HepG2 (cell line): ENCODE data around the gene F2RL2. TPM values are rescaled to one million over a fixed set of nuclear protein-coding genes. Genes with fewer than 3 reads are reported as not detected.

Experiments
- ATAC-seq: fragments of 200-7000 bp; cut with Tn5 transposase; 3 replicates; pipeline ENCODE4 v1.9.1; 2020; ENCODE audit warnings: mild to moderate bottlenecking, moderate library complexity
- BruUV-seq: library from RNA; stranded (reverse); fragments of 400-500 nt; replicated peaks from 2 replicates; lab custom pipeline; 2021; lab: Mats Ljungman, UMichigan
- CTCF ChIA-PET: fragments of 300-600 bp; formaldehyde crosslinking; extraction: SDS; loops from one replicate; lab custom pipeline; 2021; ENCODE audit warnings: low total read pairs, inconsistent platforms, low intra/inter-chr PET ratio; lab: Yijun Ruan, JAX
- POLR2A ChIA-PET: fragments of 350-600 bp; sonication (Branson Sonifier 250); formaldehyde crosslinking; loops from one replicate; lab custom pipeline; 2020; ENCODE audit warnings: antibody characterized with exemption, inconsistent platforms; lab: Yijun Ruan, JAX
- DNase-seq: peaks from one replicate; pipeline ENCODE4 v3.0.0-alpha.2; 2015; ENCODE audit warnings: low spot score
- FAIRE-seq: peaks from 3 replicates; lab custom pipeline; 2011; peaks lifted over from hg19 to GRCh38; lab: Jason Lieb, UNC
- H2AFZ ChIP-seq: one replicate; pipeline ENCODE4 v1.6.1; 2011; ENCODE audit warnings: low read length, inconsistent platforms
- H3K27ac ChIP-seq: fragments of 300-600 bp; 3 replicates; pipeline ENCODE4 v1.8.0; 2011; ENCODE audit warnings: mixed run types, mild to moderate bottlenecking, mixed read lengths, low read length, inconsistent platforms; ENCODE audit not compliant: insufficient read depth; ENCODE audit errors: extremely low read length
- H3K27me3 ChIP-seq, 2 experiments: fragments of 200-600 bp in 1 of 2; 2 replicates in 1 of 2; 3 replicates in 1 of 2; pipeline versions ENCODE4 v1.6.0 to v1.8.0; 2011; ENCODE audit warnings: low read length in 2 of 2, mild to moderate bottlenecking in 2 of 2, moderate library complexity in 2 of 2, inconsistent platforms in 1 of 2; ENCODE audit not compliant: insufficient read depth in 2 of 2, control insufficient read depth in 1 of 2
- H3K36me3 ChIP-seq, 2 experiments: fragments of 200-600 bp in 1 of 2; replicated peaks in 1 of 2; 2 replicates in 1 of 2; 3 replicates in 1 of 2; pipeline versions ENCODE4 v1.5.1 to v1.8.0; 2011; ENCODE audit warnings: low read length in 2 of 2, inconsistent platforms in 1 of 2; ENCODE audit not compliant: insufficient read depth in 2 of 2, control insufficient read depth in 1 of 2
- H3K4me1 ChIP-seq: 2 replicates; pipeline ENCODE4 v1.5.1; 2012; ENCODE audit warnings: low read length, inconsistent platforms; ENCODE audit not compliant: insufficient read depth
- H3K4me2 ChIP-seq: 2 replicates; pipeline ENCODE4 v1.6.0; 2011; ENCODE audit warnings: low read depth, low read length, inconsistent platforms
- H3K4me3 ChIP-seq, 3 experiments: fragments of 200-600 bp in 1 of 3; sonication (generic), shearing (Covaris generic) in 1 of 3; replicated peaks in 1 of 3; 2 replicates each; pipeline ENCODE4 v1.5.1; 2011 to 2016; ENCODE audit warnings: low read length in 3 of 3, inconsistent platforms in 2 of 3, low read depth in 2 of 3, mild to moderate bottlenecking in 2 of 3, control low read depth in 1 of 3, mixed read lengths in 1 of 3; ENCODE audit not compliant: insufficient read depth in 1 of 3
- H3K79me2 ChIP-seq: one replicate; pipeline ENCODE4 v1.6.1; 2011; ENCODE audit warnings: low read length, inconsistent platforms; ENCODE audit not compliant: insufficient read depth
- H3K9ac ChIP-seq: 2 replicates; pipeline ENCODE4 v1.6.0; 2011; ENCODE audit warnings: mild to moderate bottlenecking, low read depth, low read length, inconsistent platforms; ENCODE audit not compliant: insufficient read depth
- H3K9me3 ChIP-seq: 2 replicates; pipeline ENCODE4 v1.5.1; 2012; ENCODE audit warnings: mild to moderate bottlenecking, low read length
- H4K20me1 ChIP-seq: 2 replicates; pipeline ENCODE4 v1.6.0; 2011; ENCODE audit warnings: inconsistent platforms, mild to moderate bottlenecking, low read length, moderate library complexity; ENCODE audit not compliant: insufficient read depth
- ATF7 ChIP-seq, 2 experiments: fragments of 450-650 bp in 1 of 2; sonication (generic) in 1 of 2; formaldehyde crosslinking in 1 of 2; IDR thresholded peaks; 2 replicates each; pipeline versions ENCODE4 v1.4.0 to v1.6.1; 2016 to 2020; ENCODE audit warnings: antibody characterized with exemption in 1 of 2, mild to moderate bottlenecking in 1 of 2, missing genetic modification reagents in 1 of 2
- CREB1 ChIP-seq, 2 experiments: fragments of 450-650 bp in 1 of 2; IDR thresholded peaks; 2 replicates each; pipeline ENCODE4 v1.6.1; 2016 to 2017; ENCODE audit warnings: control low read depth in 1 of 2, mild to moderate bottlenecking in 1 of 2, missing compliant biosample characterization in 1 of 2, missing genetic modification characterization in 1 of 2
- FOXM1 ChIP-seq: sonication (generic); formaldehyde crosslinking; IDR thresholded peaks from 2 replicates; pipeline ENCODE4 v1.5.0; 2020; ENCODE audit warnings: missing genetic modification reagents
- KLF12 ChIP-seq: sonication (generic); formaldehyde crosslinking; IDR thresholded peaks from 2 replicates; pipeline ENCODE4 v1.4.0; 2020; ENCODE audit warnings: missing genetic modification reagents, borderline replicate concordance
- MBD4 ChIP-seq: IDR thresholded peaks from 2 replicates; pipeline ENCODE4 v1.6.1; 2012; ENCODE audit warnings: low read length, inconsistent platforms, borderline replicate concordance
- NRL ChIP-seq: sonication (generic); formaldehyde crosslinking; IDR thresholded peaks from 2 replicates; pipeline ENCODE4 v1.5.0; 2020; ENCODE audit warnings: missing genetic modification reagents, mild to moderate bottlenecking, moderate library complexity, borderline replicate concordance
- RNF2 ChIP-seq: fragments of 450-650 bp; conservative IDR thresholded peaks from 2 replicates; pipeline ENCODE4 v1.6.1; 2016; ENCODE audit warnings: low read depth
- TCF7 ChIP-seq: sonication (generic); IDR thresholded peaks from 2 replicates; pipeline ENCODE4 v1.6.1; 2016; ENCODE audit warnings: antibody characterized with exemption, low read depth
- ZNF746 ChIP-seq: sonication (generic); formaldehyde crosslinking; IDR thresholded peaks from 2 replicates; pipeline ENCODE4 v1.8.0; 2022; ENCODE audit warnings: mild to moderate bottlenecking, missing genetic modification reagents
- WGBS: methylation state at CpG from one replicate; pipeline ENCODE4 v1.1.6; 2017; ENCODE audit warnings: low lambda C conversion rate; 5-methylcytosine and 5-hydroxymethylcytosine counted together
- in situ Hi-C: cut with HindIII; loops from 2 replicates; pipeline ENCODE4 v1.10.0; 2017; ENCODE audit warnings: low pct_unique_long_range_greater_than_20kb; ENCODE audit not compliant: extremely low pct_ligation_motif_present
- intact Hi-C: fragments of 100-400 bp; cut with micrococcal nuclease; formaldehyde crosslinking; loops from one replicate; pipeline ENCODE4 v1.10.0; 2022; ENCODE audit not compliant: unreplicated experiment
- polyA plus RNA-seq, 8 experiments: library from polyadenylated mRNA; depleted of rRNA in 3 of 8; stranded (reverse) in 7 of 8; unstranded in 1 of 8; fragments of >200 nt; fragmentation: Illumina TruSeq in 4 of 8; extraction: Trizol in 4 of 8; gene quantifications; 2 replicates each; pipeline versions ENCODE4 v1.2.1 to v1.2.3, GENCODE V29; 2011 to 2016; ENCODE audit warnings: low read depth in 4 of 8, missing spikeins in 1 of 8, mixed read lengths in 1 of 8; ENCODE audit not compliant: insufficient read depth in 1 of 8
- total RNA-seq, 5 experiments: library from RNA; depleted of rRNA; stranded (reverse); fragments of >200 nt; fragmentation: Illumina TruSeq; extraction: Trizol; gene quantifications; 2 replicates each; pipeline ENCODE4 v1.2.3, GENCODE V29; 2016; ENCODE audit warnings: low read depth in 1 of 5

Gene F2RL2
- total and polyA plus RNA-seq, 2 of the 13 experiments (the other 11 are each of a cell fraction or from before 2014, with no cell fraction given), result not detected

DNA sequence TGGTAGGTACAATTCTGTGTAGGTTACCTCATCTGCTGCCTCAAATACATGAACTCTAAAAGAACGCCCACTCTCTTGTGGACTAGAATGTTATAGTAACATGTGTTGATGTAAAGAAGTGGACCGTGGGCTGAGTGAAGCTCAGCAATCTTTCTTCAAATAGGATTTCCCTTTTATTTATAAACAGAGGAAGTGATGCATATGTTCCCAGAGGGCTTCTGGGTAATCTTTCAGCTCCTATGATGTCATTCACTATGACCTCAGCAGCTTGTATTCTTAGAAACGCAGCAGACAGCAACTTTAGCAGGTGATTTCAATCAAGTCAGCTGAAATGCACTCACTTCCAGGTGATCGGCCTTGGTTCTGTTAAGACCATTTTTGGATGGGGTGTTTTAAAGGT, 14.4 kb downstream of the F2RL2 start:
- in situ Hi-C loops (no loop called here), intact Hi-C loops (no loop called here)
- H3K36me3 ChIP-seq, result peaks cover 14 to 43% of the 10 kb centered on the region in 2 experiments
- CTCF ChIA-PET, result no interaction called here
- no peak overlapping the region for H3K4me3 ChIP-seq
- no peak overlapping the region for H3K27ac ChIP-seq
- ATAC-seq (no peak), DNase-seq (no peak), FAIRE-seq (no peak)
- no TSS peak for BruUV-seq
- H2AFZ ChIP-seq, result no peak overlapping the region
- no peaks in the 10 kb centered on the region for H4K20me1 ChIP-seq
- POLR2A ChIA-PET, result no interaction called here
- TF ChIP-seq NRL (no peak), CREB1 (IDR thresholded peaks at IDR 0.05) (0 out of 2 replicates have a peak, but pooled peaks have one; percentile 23), CREB1 (CRISPR knock-in tag; IDR thresholded peaks at IDR 0.05) (no peak), ATF7 (IDR thresholded peaks at IDR 0.05) (peak; percentile 61), ATF7 (CRISPR knock-in tag; IDR thresholded peaks at IDR 0.05) (no peak)
- WGBS, result 91% methylated on average over 4 of the region's 4 CpGs
- no peak overlapping the region for H3K9ac ChIP-seq
- H3K79me2 ChIP-seq, result no peaks in the 10 kb centered on the region
- no peaks in the 10 kb centered on the region for H3K4me1 ChIP-seq
- no peaks in the 10 kb centered on the region for H3K27me3 ChIP-seq
- no peak overlapping the region for H3K4me2 ChIP-seq
- H3K9me3 ChIP-seq, result no peaks in the 10 kb centered on the region

DNA sequence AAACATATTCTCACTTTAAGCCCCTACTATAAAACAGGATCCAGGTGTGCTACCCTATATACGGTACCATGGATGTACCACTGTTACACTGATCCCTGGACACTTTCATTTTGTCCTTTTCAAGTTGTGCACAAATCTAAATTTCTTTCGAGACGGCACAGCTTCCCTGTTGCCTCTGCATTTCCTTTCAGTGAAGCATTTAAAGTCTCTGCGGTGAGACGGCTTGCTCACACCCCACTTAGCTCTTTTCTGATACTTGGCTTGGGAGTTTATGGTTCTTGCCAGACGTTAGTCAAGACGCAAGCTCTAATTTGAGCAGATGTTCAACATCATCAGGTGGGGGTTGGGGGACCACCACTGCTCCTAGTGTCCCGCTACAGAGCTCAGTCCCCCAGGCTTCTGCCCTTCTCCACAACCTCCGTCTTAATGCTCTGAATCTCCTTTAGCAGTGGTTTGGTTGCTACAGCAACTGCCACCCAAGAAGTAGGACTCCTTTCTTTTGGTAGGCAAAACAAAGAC, 15.8 kb downstream of the F2RL2 start:
- 96% methylated on average over 9 of the region's 9 CpGs for WGBS
- intact Hi-C loops (no loop called here), in situ Hi-C loops (no loop called here)
- Histone ChIP-seq H3K4me2 (no peak overlapping the region), H3K4me3 (no peak overlapping the region), H3K4me1 (no peaks in the 10 kb centered on the region), H3K9ac (no peak overlapping the region), H2AFZ (no peak overlapping the region), H3K36me3 (peaks cover 19 to 46% of the 10 kb centered on the region in 2 experiments), H3K9me3 (no peaks in the 10 kb centered on the region), H4K20me1 (no peaks in the 10 kb centered on the region), H3K79me2 (no peaks in the 10 kb centered on the region), H3K27me3 (no peaks in the 10 kb centered on the region), H3K27ac (no peak overlapping the region)
- POLR2A ChIA-PET, result no interaction called here
- BruUV-seq, result no TSS peak
- no peak for FAIRE-seq
- ATAC-seq, result no peak
- no peak for TF ChIP-seq FOXM1 (CRISPR knock-in tag)
- no peak for TF ChIP-seq MBD4
- TF ChIP-seq ZNF746 (CRISPR knock-in tag), result no peak
- no peak for TF ChIP-seq KLF12
- no peak for TF ChIP-seq RNF2
- TF ChIP-seq TCF7, result no peak
- CTCF ChIA-PET, result no interaction called here
- no peak for DNase-seq
